Epidermal melanocyte (primary cell): ENCODE measurements around the gene MAK.
"Not testable (repeated sequence)": the region's sequence is repeated elsewhere in the genome, so short reads cannot be mapped to it uniquely, and the experiment has no call there.

ENCODE experiments used
- DNase-seq: peaks from one replicate; pipeline ENCODE4 v3.0.0; 2011; ENCODE audit warnings: low spot score; ENCODE audit not compliant: insufficient read length

MAK gene

DNA sequence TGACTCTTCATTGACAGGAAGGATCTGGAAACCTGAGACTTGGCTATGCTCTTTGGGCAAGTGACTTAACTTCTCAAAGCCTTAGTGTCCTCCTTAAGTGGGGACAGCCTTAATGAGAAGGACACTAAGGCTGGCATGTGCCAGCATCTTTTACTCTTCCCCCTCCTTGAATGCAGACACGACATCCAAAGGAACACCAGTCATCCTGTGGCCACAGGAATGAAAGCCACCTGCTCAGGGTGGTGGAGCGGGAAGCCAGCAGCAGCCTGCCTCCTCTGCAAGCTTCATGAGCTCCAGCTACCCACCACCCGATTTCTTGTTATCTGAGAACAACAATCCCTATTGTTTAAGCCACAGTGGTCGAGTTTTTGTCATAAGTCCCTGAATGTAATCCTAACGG lies 46.2 kb downstream of the MAK start:
- DNase-seq = no peak

DNA sequence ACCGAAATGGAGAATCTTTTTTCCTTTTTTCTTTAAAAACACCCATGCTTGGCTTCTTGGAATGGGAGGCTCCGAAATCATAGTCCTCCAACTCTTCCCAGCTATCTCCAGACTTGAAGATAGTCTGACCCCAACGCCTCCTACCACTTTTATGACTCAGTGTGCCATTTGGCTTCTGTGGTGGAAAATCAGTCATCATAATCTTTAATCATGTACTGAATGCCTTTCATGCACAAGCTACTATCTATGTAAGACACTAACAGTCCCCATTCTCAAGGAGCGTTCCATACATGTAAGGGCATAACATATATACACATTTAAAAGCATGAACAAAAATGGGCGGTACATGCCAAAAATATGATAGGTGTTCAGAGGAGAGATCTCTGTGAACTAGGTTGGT lies 46.7 kb downstream of the MAK start:
- DNase-seq = no peak

DNA sequence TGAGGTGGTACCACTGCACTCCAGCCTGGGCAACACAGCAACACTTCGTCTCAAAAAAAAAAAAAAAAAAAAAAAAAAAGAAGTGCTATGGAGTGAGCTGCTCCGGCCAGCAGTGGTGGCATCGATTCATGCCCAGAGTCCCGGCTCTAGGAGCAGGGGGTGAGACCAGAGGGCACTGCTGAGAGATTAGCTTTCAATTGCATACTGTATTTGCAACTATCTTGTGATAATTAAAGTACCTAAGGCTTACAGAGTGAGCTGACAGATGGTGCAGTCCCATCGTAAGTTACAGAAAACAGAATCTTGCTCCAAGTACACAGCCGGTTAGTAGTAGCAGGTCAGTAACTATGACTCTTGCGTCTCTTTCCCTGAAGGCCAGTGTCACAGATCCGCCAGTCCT lies 59.3 kb downstream of the MAK start:
- DNase-seq = no peak

DNA sequence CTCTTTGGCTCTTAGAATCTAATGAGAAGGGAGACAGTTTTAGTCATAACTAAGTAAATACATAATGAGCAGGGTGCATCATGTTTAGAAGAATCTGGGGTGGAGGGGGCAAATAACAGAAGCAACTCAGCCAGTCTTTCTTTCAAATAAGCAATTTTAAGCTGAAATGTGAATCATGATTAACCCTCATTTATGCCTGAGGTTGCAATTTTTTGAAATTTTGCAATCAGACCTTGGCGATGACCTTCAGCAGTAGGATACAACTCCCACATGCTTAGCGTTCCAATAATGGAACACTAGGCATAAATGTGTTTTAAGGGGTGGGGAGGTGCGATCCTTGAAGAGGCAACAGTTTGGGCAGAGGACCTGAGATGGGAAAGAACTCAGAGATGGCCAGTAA lies 60.1 kb downstream of the MAK start:
- DNase-seq = no peak

DNA sequence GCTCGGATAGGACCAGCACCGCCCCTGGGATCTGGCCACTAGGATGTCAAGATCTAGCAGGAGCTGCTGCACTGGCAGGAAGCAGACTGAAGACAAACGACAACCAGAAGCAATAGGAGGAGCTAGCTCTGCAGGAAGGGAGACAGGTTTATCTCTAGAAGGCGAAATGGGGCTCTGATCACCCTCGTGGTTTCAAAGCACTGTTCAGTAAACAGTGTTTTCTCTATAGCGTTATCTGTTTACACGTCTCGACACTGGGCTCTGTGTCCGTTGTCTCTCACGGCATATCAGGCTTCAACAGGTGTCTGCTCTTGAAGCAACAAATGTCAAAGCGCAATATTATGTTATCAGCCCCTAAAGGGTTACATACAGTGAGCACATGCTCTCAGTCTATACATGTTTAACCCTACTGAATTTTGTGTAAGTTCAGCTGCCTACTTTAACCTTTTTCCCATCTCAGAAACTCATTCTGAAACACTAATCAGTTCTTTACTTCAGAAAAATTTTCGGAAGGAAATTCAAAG lies 66.9 kb downstream of the MAK start:
- DNase-seq = no peak

DNA sequence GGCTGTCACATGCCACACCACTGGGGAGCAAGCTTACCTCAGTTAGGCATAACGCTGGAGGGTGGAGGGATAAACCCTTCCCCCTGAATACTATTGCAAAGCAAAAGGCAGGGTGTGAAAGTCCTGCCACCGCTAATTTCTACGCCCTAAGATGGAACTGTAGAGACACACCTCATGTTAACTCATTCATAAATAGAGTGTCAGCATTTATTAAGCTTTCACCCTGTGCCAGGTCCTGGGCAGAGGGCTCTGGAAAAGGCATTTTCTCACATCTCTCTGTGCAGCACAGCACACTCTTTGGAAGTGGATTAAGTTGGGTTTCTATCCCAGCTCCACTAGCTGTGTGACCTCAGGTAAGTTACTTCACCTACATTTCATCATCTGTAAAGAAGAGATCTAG lies 68.9 kb downstream of the MAK start:
- DNase-seq = no peak

DNA sequence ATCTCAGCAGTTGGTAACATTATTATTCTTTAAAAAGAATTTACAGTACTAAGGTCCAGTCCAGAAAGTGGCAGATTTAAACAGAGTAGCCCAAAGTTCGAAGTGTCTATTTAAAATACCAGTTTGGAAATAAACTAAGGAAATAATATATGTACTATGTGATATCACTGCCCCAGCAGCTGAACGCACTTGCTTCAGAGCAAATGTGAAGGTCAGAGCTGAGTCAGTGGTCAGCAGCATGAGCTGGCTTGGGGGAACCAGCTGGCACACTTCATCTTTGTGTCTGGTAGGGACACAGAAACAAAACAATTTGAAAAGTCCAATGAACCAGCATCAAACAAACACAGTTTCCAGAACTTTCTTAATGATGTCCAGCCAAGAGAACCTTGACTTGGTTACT lies 75.3 kb downstream of the MAK start:
- DNase-seq = no peak

DNA sequence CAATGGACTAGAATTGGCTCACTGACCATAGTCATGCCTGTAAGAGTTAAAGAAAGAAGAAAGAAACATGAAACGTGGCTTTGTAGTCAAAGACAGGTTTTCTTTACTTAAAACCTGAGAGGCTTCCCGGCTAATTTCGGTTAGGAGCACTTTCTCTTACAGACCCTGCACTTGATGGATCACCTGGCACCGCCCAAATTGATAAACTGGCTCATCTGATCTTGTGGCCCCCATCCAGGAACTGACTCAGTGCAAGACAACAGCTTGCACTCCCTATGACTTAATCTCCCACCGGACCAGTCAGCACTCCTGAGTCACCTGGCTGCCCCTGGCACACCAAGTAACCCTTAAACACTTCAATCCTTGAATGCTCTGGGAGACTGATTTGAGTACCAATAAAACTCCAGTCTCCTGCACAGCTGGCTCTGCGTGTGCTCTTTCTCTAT lies 78.4 kb downstream of the MAK start:
- DNase-seq = no peak

DNA sequence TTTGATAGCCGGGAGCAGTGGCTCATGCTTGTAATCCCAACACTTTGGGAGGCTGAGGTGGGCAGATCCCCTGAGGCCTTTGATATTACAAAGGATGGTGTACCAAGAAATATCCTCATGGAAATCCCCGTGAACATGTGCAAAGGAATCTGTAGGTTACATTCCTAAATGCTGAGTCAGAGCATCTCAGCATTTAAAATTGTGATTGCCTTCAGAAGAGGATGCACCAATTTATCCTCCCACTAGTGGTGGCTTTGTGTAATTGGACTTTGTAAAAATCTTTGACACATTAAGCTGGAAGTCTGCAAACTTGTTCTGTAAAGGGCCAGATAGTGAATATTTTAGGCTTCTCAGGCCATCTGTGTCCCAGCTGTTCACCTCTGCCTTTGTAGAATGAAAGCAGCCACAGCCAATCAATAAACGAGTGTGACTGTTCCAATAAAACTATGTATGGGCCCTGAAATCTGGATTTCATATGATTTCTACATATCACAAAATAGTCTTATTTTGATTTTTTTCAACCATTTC lies 79.0 kb downstream of the MAK start:
- peak; percentile 42 for DNase-seq

DNA sequence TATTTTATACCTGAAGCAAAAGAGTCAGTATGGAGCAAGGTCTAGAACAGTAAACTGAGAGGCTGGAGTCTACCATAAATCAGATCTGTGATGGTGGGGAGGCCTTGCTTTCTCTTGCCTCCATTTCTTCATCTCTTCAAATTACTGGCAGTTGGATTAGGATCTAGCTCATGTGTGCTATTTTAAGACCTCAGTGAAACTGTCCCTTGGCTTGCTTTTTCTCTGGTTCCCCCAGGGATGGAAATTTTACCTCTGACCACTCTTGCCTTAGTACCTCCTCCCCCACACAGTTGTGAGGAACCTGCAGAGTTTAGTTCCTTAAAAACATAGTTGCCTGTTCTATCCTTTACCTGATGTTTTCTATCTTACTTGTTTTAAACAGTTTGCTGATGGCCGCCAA lies 82.3 kb downstream of the MAK start:
- no peak for DNase-seq

DNA sequence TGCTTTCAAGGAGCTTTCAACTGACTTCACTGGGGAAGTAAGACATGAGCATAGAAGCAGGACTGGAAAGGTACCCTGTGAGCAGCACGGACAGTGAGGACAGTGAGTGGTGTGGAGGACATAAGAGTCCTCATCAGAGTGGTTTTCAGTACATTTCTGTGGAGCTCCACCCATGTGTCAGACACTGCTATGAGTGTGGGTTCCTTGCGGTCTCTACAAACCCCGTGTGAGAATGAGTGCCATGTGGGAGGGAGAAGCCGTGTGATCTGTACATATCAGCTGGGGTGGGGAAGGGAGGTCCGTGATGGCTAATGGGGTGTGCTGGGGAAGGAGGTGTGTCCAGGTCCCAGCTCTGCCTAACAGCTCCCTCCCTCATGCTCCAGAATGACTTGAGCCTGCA lies 86.6 kb downstream of the MAK start:
- DNase-seq = not testable (repeated sequence)

DNA sequence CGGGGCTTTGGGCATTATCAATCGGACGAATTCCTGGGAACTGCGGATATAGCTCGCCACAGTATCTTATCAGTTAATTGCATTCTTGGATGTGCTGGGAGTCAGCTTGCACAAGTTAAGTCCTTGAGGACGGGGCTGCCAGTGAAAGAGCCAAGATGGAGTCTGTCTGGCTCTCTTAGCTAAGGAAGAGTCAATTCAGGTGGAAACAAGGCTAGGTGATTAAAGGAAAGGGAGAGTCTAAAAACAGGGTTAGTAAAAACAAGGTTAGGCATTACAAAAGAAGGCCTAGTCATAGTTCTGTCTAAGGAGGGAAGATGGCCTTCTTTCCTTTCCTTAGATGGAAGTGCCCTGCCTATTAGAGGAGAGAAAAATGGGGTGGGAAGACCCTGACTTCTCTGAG lies 87.8 kb downstream of the MAK start:
- DNase-seq = not testable (repeated sequence)

DNA sequence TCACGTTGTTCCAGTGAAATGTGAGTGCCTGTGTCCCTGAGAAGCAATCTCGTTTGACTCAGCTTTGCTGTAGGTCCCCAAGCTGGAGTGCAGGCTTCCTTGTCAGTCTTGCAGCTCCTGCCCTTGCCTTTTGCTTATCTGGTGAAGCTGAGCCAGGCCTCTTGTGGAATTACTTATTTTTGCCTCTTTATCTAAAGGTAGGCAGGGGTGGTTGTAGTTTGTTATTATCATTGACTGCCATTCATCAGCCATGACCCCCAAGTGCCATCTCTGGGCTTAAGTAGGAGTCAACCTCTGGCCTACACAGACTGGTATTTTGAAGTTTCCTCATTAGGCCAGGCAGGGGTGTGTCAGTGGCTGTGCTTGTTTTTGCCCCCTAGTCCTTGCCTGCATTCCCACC lies 88.6 kb downstream of the MAK start:
- no peak for DNase-seq

DNA sequence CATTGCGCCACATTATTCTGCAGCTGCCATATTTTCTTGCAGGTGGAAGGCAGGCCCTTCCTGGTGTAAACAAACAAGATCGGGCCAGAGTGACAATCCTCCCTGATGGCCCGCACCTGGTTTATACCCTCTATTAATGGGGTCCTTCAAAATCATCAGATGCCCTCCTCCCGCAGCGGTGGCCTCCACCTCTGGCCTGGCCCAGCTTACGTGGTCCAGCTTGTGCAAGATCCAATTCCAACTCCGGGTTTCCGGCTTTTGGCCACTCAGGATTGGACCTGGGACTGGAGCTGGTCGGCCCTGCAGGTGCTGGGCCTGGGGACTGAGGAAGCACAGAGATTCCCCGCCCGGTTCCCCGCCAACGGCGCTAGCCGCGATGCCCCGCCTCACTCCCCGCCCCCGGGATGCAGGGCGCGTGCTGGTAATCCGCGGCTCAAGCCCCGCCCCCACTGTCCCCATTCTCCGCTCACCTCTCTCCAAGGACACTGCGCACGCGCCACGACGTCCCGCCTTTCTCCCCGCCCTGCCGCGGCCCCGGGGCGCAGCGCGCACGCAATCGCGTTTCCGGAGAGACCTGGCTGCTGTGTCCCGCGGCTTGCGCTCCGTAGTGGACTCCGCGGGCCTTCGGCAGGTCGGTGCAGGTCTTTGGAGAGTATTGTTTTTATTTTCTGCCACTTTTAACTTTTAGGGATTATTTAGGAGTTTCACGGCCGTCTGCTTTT lies 90.9 kb downstream of the MAK start, which contains the start of gene TMEM14B:
Gene TMEM14B (plus strand): TSS at position 555 of the 722 bp plus-strand sequence. CDS start 1,441 bp downstream, outside the sequence.
- peak; percentile 96 for DNase-seq

DNA sequence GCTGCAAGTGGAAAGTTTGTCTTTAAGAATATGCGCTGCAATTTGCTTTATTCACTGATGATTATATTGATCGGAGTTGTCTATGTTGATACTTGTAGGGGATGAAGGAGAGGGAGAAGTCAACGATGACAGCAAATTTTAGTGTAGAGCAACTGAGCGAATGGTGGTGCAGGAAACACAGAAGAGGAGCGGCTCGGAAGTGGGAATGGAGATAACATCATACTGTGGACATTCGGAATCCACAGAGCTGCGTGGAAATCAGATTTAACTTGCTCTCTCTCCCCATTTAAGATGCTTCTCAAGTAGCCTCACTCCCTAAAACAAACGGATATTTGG lies 91.5 kb downstream of the MAK start:
- no peak for DNase-seq

DNA sequence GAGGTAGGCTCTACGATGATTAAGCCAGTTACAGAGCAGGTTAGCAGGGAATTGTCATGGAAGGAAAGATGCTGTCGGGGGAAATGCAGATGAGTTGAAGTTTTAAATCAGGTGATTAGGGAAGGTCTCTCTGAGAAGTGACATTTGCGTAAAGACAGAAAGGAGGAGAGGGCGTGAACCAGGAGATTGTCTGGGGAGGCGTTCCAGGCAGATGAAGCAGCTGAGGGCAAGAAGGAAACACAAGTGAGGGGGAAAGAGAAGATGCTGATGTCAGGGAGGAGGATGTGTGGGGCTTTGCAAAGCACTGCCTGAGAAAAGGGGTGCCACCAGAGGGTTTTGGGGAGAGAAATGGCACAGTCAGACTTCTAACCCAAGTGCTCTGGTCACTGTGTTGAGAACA lies 93.2 kb downstream of the MAK start:
- no peak for DNase-seq

DNA sequence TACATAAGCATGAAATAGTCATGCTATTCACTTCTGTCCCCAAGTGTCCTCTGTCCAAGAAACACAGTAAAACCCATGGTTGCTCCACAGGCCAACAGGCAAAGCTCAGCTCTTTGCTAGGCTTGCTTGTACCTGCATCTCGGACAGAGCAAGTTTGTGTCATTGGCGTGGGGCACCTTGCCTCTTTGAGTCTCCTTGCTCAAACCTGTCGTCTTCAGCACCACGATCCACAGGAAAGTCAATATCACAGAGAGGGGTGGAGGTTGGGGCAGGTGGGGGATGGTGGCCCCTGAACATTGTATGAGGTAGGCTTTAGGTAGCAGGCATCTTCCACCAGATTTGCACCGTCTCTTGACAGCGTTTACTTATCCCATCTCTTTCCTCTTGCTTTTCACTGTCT lies 94.8 kb downstream of the MAK start:
- DNase-seq = no peak

DNA sequence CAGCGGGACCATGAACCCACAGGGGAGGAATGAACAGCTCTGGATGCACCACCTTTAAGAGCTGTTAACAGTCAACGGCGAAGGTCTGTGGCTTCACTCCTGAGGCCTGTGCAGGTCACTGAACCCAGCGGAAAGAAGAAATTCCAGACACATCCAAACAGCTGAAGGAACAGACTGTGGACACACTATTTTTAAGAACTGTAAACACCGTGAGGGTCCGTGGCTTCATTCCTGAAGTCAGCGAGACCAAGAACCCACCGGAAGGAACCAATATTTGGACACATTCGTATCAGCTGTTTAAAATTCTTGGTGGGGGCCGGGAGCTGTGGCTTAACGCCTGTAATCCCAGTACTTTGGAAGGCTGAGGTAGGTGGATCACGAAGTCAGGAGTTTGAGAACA lies 96.1 kb downstream of the MAK start:
- no peak for DNase-seq

DNA sequence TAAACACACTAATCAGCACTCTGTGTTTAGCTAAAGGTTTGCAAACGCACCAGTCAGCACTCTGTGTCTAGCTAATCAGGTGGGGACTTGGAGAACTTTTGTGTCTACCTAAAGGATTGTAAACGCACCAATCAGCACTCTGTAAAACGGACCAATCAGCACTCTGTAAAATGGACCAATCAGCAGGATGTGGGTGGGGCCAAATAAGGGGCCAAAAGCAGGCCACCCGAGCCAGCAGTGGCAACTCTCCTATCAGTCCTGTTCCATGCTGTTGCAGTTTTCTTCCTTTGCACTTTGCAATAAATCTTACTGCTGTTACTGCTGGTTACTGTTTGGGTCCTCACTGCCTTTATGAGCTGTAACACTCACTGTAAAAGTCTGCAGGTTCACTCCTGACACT lies 96.7 kb downstream of the MAK start:
- DNase-seq = not testable (repeated sequence)

DNA sequence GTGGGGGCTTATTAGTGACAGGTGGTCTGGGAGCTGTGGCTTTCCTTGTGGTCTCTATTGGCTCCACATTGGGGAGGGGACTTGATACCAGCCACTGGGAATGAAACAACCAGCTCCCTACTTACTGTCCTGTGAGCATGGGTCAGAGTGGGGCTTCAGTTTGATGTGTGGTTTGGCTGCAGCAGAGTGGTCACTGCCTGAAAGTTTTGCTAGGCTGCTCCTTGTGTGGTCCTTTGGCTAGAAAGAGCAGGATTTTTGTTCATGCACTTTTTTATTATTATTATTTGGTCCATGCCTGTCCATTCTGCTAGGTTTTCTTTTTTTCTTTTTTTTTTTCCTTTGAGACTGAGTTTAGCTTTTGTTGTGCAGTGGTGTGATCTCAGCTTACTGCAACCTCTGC lies 98.3 kb downstream of the MAK start:
- no peak for DNase-seq

DNA sequence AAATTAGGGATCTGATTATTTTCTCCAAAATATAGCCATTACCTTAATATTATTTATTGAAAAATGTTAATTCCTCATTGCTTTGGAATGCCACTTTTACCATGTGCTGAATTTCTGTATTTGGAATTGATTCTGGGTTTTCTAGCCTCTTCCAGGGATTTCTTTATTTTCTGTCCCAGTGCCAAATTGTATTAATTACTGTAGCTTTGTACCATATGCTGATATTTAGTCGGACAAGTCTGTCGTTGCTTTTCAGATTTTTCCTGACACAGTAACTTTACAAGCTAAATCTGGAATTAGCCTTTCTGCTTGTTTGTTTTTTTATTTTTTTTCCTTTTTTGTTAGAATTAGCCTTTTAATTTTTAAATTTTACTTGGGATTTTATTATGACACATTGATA lies 101.6 kb downstream of the MAK start:
- no peak for DNase-seq

DNA sequence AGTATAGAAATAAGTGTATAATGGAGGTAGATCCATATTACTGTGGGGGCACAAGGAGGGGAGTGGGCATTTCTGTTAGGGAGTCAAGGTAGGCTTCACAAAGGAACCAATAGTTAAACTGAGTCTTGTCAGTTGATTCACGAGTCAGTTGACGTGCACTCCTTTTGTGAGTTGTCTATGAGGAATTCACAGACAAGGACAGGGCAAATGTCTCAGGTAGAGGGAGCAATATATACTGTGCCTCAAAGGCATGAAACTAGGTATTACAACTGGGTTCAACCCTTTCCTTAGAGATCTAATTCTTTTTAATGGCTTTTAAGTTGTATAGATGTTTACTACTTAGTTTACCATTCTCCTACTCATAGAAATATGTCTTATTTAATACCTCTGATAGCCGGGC lies 104.5 kb downstream of the MAK start:
- no peak for DNase-seq

DNA sequence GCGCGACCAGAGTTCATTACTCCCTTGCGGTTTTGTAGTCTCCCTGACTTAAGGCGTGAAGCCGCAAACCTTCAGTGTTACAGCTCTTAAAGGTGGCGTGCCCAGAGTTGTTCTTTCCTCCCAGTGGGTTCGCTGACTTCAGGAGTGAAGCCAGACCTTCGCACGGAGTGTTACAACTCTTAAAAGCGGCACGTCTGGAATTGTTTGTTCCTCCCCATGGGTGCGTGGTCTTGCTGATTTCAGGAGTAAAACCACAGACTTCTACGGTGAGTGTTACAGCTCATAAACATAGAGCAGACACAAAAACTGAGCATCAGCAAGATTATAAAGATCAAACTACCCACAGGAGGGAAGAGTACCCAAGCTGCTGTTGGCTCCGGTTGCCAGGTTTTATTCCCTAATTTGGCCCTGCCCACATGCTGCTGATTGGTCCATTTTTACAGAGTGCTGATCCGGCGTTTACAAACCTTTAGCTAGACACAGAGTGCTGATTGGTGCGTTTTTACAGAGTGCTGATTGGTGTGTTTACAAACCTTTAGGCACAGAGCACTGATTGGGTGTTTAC lies 105.1 kb downstream of the MAK start:
- DNase-seq = no peak
